Measurements from ENCODE around the gene DYRK2.
"Not testable (repeated sequence)": the region's sequence is repeated elsewhere in the genome, so short reads cannot be mapped to it uniquely, and the experiment has no call there.

DYRK2 gene

DNA sequence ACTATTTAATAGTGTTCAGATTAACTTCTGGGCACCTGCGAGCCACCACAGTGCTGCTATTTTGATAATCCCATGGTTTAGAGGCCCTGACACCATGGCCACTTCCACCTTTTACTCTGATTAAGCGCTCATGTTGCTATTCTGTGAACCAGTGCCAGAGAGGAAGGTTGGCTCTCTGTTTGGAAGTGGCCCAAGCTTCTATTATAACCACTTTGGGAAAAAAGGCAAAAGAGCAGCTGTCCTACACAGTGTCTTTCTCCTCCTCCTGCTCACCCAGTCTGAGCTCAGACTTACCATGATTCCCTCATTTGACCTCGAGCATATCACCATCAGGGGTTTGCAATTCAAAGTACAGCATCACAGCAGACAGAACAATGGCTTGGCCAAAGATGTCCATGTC, 23.3 kb downstream of the DYRK2 start:
- DNase-seq = no peak

DNA sequence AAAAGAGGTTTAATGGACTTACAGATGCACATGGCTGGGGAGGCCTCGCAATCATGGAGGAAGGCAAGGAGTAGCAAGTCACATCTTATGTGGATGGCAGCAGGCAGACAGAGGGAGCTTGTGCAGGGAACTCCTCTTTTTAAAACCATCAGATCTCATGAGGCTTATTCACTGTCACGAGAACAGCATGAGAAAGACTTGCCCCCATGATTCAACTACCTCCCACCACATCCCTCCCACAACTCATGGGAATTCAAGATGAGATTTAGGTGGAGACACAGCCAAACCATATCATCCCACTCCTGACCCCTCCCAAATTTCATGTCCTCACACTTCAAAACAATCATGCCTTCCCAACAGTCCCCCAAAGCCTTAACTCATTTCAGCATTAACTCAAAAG, 24.0 kb downstream of the DYRK2 start:
- not testable (repeated sequence) for DNase-seq

DNA sequence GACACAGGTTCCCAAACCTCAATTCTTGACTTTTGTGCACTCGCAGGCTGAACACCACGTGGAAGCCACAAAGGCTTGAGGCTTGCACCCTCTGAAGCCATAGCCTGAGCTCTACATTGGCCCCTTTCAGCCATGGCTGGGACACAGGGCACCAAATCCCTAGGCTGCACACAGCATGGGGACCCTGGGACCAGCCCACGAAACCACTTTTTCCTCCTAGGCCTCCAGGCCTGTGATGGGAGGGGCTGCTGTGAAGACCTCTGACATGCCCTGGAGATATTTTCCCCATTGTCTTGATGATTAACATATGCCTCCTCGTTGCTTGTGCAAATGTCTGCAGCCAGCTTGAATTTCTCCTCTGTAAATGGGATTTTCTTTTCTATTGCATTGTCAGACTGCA, 25.0 kb downstream of the DYRK2 start:
- not testable (repeated sequence) for DNase-seq

DNA sequence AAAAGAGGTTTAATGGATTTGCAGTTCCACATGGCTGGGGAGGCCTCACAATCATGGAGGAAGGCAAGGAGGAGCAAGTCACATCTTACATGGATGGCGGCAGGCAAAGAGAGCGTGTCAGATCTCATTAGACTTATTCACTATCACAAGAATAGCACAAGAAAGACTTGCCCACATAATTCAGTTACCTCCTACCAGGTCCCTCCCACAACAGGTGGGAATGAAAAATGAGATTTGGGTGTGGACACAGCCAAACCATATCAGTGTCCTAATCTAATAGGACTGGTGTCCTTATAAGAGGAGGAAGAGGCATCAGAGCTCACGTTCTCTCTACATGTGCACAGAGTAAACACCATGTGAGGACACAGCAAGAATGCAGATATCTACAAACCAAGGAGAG, 25.9 kb downstream of the DYRK2 start:
- DNase-seq = no peak

DNA sequence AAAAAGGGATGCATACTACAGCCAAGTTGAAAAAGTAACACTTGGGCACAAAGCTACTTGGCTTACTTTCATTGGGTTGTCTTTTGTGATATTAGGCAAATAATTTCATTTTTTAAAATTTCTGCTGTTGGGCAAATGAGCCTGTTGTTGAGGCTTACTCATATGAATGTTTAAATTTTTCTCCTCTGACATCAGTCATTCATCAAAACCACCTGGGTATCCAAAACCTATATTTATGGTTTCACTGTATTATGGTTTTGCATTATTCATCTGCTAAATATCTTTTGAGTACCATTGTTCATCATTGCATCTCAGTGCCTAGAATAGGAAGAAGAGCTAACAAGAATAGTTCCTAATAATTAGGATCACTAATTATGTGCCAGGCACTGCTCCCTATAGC, 28.1 kb downstream of the DYRK2 start:
- no peak for DNase-seq

DNA sequence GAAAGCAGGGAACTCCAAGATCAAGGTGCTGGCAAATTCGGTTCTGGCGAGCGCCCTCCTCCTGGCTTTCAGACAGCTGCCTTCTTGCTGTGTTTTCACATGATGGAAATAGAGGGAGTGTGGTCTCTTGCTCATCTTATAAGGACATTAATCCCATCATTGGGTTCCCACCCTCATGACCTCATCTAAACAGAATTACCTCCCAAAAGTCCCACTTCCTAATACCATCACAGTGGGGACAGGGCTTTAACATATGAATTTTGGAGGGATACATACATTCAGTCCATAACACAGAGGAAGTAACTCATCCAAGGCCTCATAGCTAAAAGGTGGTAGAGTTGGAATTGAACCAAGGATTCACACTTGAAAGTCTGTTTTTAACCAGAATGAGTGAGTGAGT, 28.6 kb downstream of the DYRK2 start:
- DNase-seq = no peak

DNA sequence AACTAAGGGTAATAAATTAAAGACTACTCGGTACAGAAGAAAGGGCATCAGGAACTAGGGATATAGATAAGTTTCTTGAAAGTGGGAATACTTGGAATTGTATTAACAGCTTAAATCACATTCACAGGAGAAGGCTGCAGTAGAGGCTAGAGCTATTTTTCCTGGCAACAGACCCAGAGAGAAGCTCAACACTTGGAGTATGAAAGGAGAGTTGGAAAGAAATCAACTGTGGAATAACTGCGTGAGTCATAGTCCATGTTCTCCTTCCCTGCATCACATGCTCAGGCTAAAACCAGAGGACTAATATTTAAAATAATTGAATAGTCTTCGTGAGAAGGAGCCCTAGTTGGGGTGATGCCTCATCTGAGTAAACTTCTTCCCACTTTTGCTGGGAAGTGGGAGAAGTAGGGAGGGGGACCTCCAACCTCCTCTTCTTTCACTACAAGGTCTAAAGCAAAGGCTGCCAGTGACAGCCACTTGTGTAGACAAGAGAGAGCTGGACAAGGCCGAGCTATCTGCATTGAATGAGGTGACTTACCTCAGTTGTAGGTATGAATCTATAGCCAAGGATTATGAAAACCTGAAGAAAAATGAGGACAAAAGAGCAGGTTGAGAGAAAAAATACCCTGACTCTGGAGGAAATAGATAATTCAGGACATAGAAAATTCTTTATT, 32.7 kb downstream of the DYRK2 start:
- DNase-seq = no peak

DNA sequence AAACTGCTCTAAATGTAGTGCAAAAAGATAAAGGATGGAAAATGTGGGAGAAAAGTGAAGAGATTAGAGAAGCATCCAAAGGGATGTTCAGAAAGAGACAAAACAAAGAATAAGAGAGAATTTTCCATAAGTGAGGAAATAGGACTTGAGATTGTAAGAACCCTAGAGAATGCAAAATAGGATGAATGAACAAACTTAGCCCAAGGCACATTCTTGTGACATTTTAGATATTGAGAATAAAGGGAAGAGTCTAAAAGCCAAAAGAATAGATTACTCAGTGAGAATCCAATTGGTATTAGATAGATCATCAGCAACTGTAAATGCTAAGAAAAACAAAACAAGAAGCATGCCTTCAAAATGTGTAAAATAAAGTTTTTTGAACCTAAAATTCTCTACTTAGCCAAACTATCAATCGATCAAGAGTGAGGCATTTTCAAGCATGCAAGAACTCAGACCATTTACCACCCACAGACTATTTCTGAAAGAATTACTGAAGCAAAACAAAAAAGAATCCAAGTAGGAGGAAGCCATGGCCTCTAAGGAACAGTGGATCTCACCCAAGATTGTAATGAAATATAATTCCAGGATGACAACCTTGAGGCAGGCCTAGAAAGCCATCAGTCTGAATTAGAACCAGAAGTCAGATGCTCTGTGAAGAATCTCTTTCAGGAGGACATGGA, 33.5 kb downstream of the DYRK2 start:
- DNase-seq = no peak

DNA sequence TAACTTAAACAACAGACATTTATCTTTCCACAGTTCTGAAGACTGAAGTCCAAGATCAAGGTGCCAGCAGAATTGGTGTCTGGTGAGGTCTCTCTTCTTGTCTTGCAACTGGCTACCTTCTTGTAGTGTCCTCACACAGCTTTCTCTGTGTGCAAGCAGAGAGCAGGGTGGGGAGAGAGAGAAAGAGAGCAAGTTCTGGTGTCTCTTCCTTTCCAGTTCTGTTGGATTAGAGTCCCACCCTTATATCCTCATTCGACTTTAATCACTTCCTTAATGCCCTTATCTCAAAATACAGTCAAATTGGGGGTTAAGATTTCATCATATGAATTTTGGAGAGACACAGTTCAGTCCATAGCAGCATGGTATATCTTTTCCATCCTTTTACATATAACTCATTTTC, 40.8 kb downstream of the DYRK2 start:
- no peak for DNase-seq

DNA sequence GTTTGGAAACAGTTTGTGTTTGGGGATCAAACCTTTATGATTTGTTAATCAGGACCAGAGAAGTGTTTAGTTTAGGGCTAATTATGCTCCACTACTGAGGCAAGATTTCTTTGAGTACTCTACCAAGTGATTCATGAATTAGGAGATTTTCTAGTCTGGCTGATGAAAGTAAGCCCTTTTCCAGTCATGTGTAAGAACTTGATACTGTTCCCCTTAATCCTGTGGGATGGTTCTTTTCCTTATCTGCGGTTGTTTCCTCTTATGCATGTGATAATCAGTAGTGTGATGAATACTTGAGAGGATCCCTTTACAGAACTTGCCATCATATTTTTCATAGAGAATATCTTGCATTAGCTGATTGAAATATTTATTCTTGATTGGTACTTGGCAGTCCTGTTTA, 42.1 kb downstream of the DYRK2 start:
- peak; percentile 23 for DNase-seq

DNA sequence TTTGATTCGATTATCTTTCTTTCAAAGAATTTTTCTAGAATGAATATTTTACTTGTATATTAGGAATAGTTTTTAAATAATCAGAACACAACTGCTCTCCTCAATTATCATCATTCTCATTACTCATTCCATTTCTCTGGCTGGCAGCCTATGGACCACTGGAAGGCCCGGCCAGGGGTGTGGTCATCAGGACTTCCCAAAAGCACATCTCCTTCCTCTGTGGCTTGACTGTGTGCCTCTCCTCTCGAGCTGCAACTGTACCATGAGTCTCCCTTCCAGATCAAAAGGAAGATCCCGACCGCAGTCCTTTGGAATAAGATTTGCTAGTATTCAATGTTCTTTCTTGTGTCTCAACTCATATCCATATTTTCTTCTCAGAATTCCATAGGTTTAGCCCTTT, 42.7 kb downstream of the DYRK2 start:
- no peak for DNase-seq

DNA sequence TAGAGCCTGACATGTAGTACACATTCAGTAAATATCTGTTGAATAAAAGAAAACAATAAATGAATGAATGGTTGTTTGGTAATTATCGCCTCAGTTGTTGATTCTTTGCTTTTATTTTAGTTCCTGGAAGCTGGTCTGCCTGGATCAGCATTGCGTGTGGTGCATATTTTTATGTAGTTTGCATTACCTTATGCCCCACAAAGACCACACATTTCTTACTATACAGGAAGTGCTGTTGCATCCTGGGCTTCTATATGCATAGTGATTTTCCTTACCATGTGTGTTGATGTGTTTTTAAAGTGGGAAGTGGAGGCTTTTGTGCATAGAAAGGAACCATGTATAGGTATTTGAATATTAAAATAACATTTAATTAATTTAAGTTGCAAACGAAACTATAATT, 43.6 kb downstream of the DYRK2 start:
- no peak for DNase-seq

DNA sequence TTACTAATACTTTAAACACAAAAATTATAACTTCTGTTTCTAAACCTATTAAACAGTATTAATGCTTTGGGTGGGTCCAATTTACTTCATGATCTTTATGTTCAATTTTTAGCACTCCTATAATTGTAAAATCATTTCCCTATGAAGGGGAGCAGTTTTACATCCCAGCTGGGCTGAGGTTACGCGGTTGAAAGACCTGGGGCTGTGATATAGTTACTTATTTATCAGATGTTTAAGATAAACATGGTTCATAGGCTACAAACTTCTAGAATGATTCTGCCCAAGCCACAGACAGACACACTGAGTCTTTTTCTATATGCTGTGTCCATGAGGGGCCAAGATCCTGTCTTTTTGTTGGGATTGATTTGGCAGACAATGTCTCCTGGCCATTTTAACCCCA, 44.4 kb downstream of the DYRK2 start:
- no peak for DNase-seq

DNA sequence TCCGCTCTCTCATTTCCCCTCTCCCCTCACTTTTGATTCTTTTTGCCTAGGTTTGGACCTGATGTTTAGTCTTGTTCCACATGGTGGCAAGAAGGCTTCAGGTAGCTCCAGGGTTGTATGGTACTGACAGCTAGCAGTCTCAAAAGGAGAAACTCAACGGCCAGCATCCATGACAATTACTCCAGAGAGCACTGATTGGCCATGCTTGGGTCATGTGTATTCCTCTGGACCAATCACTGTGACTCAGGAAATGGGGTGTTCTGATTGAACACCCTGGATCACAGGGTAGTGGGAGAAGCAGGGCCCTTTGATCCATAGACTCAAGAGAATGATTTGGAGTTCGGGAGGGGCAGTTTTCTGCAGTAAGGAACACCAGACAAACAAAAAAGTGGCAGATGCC, 45.3 kb downstream of the DYRK2 start:
- no peak for DNase-seq

DNA sequence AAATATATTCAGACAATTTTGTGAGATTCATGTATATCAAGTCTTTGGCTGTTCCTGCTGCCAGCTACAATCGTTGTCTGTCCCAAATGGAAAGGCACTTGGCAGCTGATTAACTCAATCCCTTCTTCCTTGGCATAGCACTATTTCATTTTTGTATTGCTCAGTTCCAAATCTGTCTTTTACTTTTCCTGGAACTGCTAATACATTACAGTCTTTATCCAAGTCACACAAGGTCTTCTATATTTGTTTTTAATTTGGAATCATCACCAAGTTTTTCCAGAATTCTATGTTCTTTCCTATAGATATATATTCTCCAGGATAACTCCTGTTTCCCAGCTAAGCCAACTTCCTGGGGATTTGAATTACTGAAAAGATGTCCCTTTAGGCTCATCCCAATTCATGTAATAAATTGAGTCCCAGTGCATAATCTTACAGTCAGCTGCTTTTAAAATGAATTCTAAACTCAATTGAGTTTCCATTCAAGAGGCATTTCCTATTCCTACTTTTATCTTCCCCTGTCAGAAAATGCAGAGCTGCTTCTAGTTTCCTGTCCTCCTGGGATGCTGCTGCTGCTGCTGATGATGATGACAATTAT, 45.9 kb downstream of the DYRK2 start:
- DNase-seq = no peak

DNA sequence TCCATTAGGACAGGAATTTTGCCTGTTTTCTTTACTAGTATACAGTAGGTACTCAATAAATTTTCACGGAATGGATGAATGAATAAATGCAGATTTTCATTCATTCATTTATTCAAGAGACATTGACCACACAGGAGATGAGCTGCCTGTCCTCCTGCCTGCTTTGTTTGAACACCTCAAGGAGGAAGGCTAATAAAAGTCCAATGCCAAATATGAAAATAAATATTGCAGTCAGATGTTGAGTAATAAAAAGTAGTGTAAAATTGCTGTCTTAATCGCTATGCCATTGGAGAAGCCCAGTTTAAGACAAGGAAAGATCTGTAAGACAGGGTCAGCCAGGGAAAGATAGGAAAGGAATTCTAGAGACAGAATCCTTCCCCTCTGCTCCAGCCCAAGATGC, 47.4 kb downstream of the DYRK2 start:
- no peak for DNase-seq

DNA sequence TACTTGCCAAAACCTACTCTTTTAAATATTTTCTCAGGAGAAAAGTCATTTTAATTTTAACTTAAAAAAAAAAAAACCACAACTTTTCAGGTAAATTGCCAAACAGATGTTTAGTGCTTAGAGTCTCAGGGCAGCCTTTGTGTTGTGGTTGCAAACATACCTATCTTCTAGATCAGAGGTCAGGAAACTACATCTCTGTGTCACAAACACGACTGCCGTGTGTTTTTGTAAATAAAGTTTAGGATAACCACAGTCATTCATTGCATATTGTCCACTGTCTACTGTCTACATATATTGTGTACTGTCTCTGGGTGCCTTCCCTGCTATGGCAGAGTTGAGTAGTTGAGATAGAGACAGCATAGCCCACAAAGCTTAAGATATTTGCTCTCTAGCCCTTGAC, 48.9 kb downstream of the DYRK2 start:
- DNase-seq = no peak

DNA sequence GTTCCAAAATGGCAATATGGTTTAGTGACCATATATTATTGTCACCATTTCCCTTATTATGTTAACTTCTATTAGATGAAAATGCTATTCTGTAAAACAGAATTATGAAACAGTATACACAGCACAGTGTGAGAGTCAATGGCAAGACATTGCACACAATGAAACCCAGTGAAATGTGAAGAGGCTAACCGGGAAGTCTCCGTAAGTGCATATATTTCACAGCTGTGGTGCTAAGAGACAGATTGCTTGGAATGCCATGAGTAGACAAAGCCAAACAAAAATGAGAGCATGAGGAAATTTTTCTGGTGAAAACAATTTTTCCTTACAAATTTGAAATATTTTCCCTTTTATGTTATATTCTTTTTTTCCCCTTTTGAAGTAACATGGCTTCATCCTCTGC, 49.4 kb downstream of the DYRK2 start:
- no peak for DNase-seq

DNA sequence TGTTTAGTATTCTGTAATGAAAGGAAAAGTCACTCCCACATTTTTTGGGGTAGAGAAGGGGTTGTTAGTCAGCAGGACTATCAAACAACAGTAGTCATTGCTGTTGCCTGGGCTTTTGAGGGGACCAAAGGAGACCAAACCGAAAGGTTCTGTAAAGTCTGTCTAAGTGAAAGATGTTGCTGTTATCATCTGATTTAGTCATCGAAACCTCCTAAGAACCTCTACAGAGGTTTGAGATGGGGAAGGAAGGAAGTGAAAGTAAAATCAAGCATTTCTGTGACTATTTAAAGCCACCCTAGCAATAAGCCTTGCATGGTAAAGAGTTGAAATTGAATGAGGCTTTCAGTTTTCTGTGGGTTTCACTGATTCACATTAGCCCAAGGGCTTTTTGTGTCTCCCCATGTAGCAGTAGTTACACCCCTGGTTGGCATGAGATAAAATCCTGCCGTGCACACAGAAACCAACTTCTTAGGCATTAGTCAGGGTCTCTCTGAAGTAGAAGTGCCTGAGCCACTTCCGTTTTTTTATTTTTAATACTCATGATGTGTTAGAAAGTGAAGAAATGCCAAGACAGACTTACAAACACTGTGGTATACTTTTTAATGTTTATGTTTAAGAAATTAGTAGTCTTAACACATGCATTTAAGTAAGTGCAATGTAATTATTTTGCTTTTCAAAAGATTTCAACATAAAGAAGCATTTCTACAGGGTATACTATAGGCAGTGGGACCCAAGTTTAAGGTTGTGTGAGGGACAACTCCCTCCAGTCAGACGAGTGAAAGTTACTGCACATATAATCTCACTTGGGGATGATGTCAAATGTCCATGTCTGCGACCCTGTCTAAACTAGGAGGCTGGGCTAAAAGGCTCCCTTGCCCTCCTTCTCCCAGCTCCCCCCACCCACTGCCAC, 50.4 kb downstream of the DYRK2 start:
- DNase-seq = peak; percentile 78

DNA sequence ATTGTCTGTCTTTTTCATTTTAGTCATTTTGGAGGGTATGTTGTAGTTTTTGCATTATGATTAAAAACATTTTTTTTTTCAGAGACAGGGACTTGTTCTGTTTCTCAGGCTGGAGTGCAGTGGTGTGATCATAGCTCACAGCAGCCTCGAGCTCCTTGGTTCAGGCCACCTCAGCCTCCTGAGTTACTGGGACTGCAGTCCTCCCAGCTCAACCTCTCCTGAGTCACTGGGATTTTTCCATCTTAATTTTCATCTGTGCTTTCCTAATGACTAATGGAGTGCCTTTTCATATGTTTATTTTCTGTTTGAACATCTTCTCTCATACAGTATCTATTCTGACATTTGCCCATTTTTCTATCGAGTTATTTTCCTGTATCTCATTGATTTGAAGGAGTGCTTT, 52.6 kb downstream of the DYRK2 start:
- DNase-seq = no peak

DNA sequence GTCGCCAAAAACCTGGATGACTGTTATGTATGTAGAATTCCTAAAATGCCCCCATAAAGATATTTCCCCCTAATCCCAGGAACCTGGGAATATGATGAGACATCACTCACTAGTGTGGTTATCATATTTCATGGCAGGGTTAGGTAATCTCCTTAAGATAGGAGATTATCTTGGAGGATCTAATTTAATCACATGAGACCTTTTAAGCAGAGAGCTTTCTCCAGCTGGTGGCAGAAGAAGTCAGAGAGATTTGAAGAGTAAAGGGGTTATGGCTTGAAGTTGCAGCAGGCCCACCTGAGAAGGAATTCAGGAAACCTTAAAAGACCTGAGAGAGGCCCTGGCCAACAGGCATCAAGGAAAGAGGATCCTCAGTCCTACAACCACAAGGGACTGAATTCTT, 53.6 kb downstream of the DYRK2 start:
- no peak for DNase-seq

DNA sequence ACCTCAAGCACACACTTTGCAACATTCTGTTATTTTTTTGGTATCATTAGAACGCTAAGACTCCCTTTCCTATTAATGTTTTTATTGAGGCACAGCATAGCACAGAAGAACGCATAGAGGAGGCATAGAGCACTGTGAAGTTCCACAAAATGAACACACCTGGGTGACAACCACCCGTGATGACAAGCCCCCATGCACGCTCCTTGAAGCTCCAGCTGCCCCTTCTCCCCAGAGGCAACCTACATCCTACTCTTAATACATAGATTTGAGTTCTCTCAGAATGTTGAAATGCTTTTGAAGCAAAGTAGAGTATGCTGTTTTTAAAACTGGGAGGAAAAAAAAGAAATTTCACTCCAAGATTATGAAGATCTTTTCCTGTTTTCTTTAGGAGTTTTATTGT, 55.5 kb downstream of the DYRK2 start:
- no peak for DNase-seq
